ENCODE results near the gene FAM118B. TPM values are rescaled to one million over a fixed set of nuclear protein-coding genes. Genes with fewer than 3 reads are reported as not detected.

The FAM118B gene
- total and polyA plus RNA-seq, 10 donors, result 5.5 to 32.3 (median 17.5) TPM

- peaks cover 0 to 93% (median 71%) of the 10 kb centered on the region in 6 donors for H3K36me3 ChIP-seq
- TF ChIP-seq POLR2A (IDR thresholded peaks at IDR 0.05) (no peak), POLR2AphosphoS5 (IDR thresholded peaks at IDR 0.05) (no peak)
- H3K27me3 ChIP-seq (replicated peaks in 1 of 7), result no peaks in the 10 kb centered on the region
- DNase-seq, result peak; percentile 24
- H3K4me3 ChIP-seq, result no peak overlapping the region
- peaks cover 0 to 17% (median 11%) of the 10 kb centered on the region in 8 donors for H3K9me3 ChIP-seq
- WGBS, 5 donors, result 88 to 97% (median 94%) methylated on average over 7 of the region's 7 CpGs
- no peak overlapping the region for H3K27ac ChIP-seq
- intact Hi-C loops (cut with DNase I; ENCODE audit: low total_unique reads), result no loop called here
- no peaks in the 10 kb centered on the region for H3K4me1 ChIP-seq
Measured at GRCh38 chr11:126197277-126197939, 14.2 kb upstream of the FAM118B start.

GRCh38 chr11:126198648-126199047 lies 12.9 kb upstream of the FAM118B start:
- no peak for TF ChIP-seq POLR2AphosphoS5 (IDR thresholded peaks at IDR 0.05)
- no peak for TF ChIP-seq POLR2A (IDR thresholded peaks at IDR 0.05)
- TF ChIP-seq CTCF (IDR thresholded peaks at IDR 0.05 in 8 of 11, conservative IDR thresholded peaks at IDR 0.05 in 3 of 11), result no peak
- Histone ChIP-seq H3K9me3 (peaks cover 0 to 17% (median 11%) of the 10 kb centered on the region in 8 donors), H3K4me3 (no peak overlapping the region), H3K27me3 (replicated peaks in 1 of 7) (no peaks in the 10 kb centered on the region), H3K4me1 (no peaks in the 10 kb centered on the region), H3K36me3 (peaks cover 0 to 93% (median 74%) of the 10 kb centered on the region in 6 donors), H3K27ac (no peak overlapping the region)
- DNase-seq, result peak; percentile 48
- WGBS, 5 donors, result 93 to 99% (median 96%) methylated on average over 5 of the region's 5 CpGs
- intact Hi-C loops (cut with DNase I; ENCODE audit: low total_unique reads), result no loop called here

- peaks cover 3 to 100% (median 87%) of the 10 kb centered on the region in 6 donors for H3K36me3 ChIP-seq
- no peak for TF ChIP-seq POLR2A (IDR thresholded peaks at IDR 0.05)
- no peak for TF ChIP-seq POLR2AphosphoS5 (IDR thresholded peaks at IDR 0.05)
- TF ChIP-seq CTCF (IDR thresholded peaks at IDR 0.05 in 8 of 11, conservative IDR thresholded peaks at IDR 0.05 in 3 of 11), result no peak
Measured at GRCh38 chr11:126202646-126203359, 8.8 kb upstream of the FAM118B start.

GRCh38 chr11:126205359-126205758 lies 6.2 kb upstream of the FAM118B start:
- 96 to 98% (median 97%) methylated on average over 14 of the region's 14 CpGs for WGBS, 5 donors

More at GRCh38 chr11:126202646-126203359, 8.8 kb upstream of the FAM118B start:
- no peak overlapping the region for H3K4me3 ChIP-seq
- no peaks in the 10 kb centered on the region for H3K4me1 ChIP-seq
- H3K9me3 ChIP-seq, result peaks cover 0 to 6% (median 1%) of the 10 kb centered on the region in 8 donors
- no peak for DNase-seq
- 82 to 93% (median 83%) methylated on average over 8 of the region's 8 CpGs for WGBS, 5 donors
- intact Hi-C loops (cut with DNase I; ENCODE audit: low total_unique reads), result no loop called here
- H3K27ac ChIP-seq, result no peak overlapping the region
- no peaks in the 10 kb centered on the region for H3K27me3 ChIP-seq (replicated peaks in 1 of 7)

More at GRCh38 chr11:126205359-126205758, 6.2 kb upstream of the FAM118B start:
- no peaks in the 10 kb centered on the region for H3K9me3 ChIP-seq
- H3K4me1 ChIP-seq, result peaks cover 0 to 10% (median 1%) of the 10 kb centered on the region in 6 donors
- intact Hi-C loops (cut with DNase I; ENCODE audit: low total_unique reads), result no loop called here
- no peak overlapping the region for H3K4me3 ChIP-seq
- peaks cover 3 to 98% (median 86%) of the 10 kb centered on the region in 6 donors for H3K36me3 ChIP-seq
- H3K27ac ChIP-seq, result no peak overlapping the region
- no peak for TF ChIP-seq POLR2A (IDR thresholded peaks at IDR 0.05)
- TF ChIP-seq CTCF (IDR thresholded peaks at IDR 0.05 in 8 of 11, conservative IDR thresholded peaks at IDR 0.05 in 3 of 11), result no peak
- TF ChIP-seq POLR2AphosphoS5 (IDR thresholded peaks at IDR 0.05), result no peak
- DNase-seq, result no peak
- no peaks in the 10 kb centered on the region for H3K27me3 ChIP-seq (replicated peaks in 1 of 7)

All from spleen (tissue), 11 donors.